ENCODE data around the gene TMEM134.

The TMEM134 gene

GRCh38 chr11:67508486-67509121 is 39.6 kb upstream of the TMEM134 start:
- H3K4me3 ChIP-seq (ENCODE audit: low read depth, low read length): peak overlapping the region; percentile 72
- peak; percentile 96 for DNase-seq (ENCODE audit: low read depth)
- TF ChIP-seq MAX (IDR thresholded peaks at IDR 0.05; ENCODE audit: low read depth, low read length) (peak; percentile 90), MYC (IDR thresholded peaks at IDR 0.05; ENCODE audit: low read depth, low read length) (0 out of 2 replicates have a peak, but pooled peaks have one; percentile 40), CTCF (IDR thresholded peaks at IDR 0.05; ENCODE audit: low read depth, low read length) (no peak), POLR2A (IDR thresholded peaks at IDR 0.05; ENCODE audit: extremely low read depth, insufficient read length) (peak; percentile 40)

GRCh38 chr11:67507864-67508485 is 38.9 kb upstream of the TMEM134 start, which contains the start of gene CDK2AP2:
Gene CDK2AP2, minus strand, starts transcription at chr11:67508162. Its CDS starts 80 bp downstream, at chr11:67508082.
- H3K4me3 ChIP-seq (ENCODE audit: low read depth, low read length): peak within 1 kb of the TSS; percentile 72
- TF ChIP-seq MAX (IDR thresholded peaks at IDR 0.05; ENCODE audit: low read depth, low read length) (peak; percentile 42; the same call in 1 of the 2 replicates), MYC (IDR thresholded peaks at IDR 0.05; ENCODE audit: low read depth, low read length) (no peak; the same call in 1 of the 2 replicates), CTCF (IDR thresholded peaks at IDR 0.05; ENCODE audit: low read depth, low read length) (no peak), POLR2A (IDR thresholded peaks at IDR 0.05; ENCODE audit: extremely low read depth, insufficient read length) (peak; percentile 36)
- peak; percentile 100 for DNase-seq (ENCODE audit: low read depth)

GRCh38 chr11:67507242-67507863 is 38.3 kb upstream of the TMEM134 start:
- DNase-seq (ENCODE audit: low read depth): no peak
- TF ChIP-seq MYC (IDR thresholded peaks at IDR 0.05; ENCODE audit: low read depth, low read length) (no peak), MAX (IDR thresholded peaks at IDR 0.05; ENCODE audit: low read depth, low read length) (no peak), POLR2A (IDR thresholded peaks at IDR 0.05; ENCODE audit: extremely low read depth, insufficient read length) (no peak), CTCF (IDR thresholded peaks at IDR 0.05; ENCODE audit: low read depth, low read length) (no peak)
- peak overlapping the region; percentile 60 for H3K4me3 ChIP-seq (ENCODE audit: low read depth, low read length)

- peak; percentile 11 for DNase-seq (ENCODE audit: low read depth)
- H3K4me3 ChIP-seq (ENCODE audit: low read depth, low read length): no peak overlapping the region
- TF ChIP-seq POLR2A (IDR thresholded peaks at IDR 0.05; ENCODE audit: extremely low read depth, insufficient read length) (no peak), CTCF (IDR thresholded peaks at IDR 0.05; ENCODE audit: low read depth, low read length) (no peak), MYC (IDR thresholded peaks at IDR 0.05; ENCODE audit: low read depth, low read length) (no peak), MAX (IDR thresholded peaks at IDR 0.05; ENCODE audit: low read depth, low read length) (no peak)
Measured at GRCh38 chr11:67506426-67507051, 37.5 kb upstream of the TMEM134 start.

- DNase-seq (ENCODE audit: low read depth): peak; percentile 95
- TF ChIP-seq POLR2A (IDR thresholded peaks at IDR 0.05; ENCODE audit: extremely low read depth, insufficient read length): no peak
- peak; percentile 62; the same call in 1 of the 2 replicates for TF ChIP-seq MAX (IDR thresholded peaks at IDR 0.05; ENCODE audit: low read depth, low read length)
- TF ChIP-seq MYC (IDR thresholded peaks at IDR 0.05; ENCODE audit: low read depth, low read length): peak; percentile 83
- peak; percentile 96 for TF ChIP-seq CTCF (IDR thresholded peaks at IDR 0.05; ENCODE audit: low read depth, low read length)
- H3K4me3 ChIP-seq (ENCODE audit: low read depth, low read length): peak overlapping the region; percentile 57
Measured at GRCh38 chr11:67505605-67506396, 36.8 kb upstream of the TMEM134 start.

Measured in NB4 (cell line).